ENCODE measurements around the gene DBT. TPM values are rescaled to one million over a fixed set of nuclear protein-coding genes. Genes with fewer than 3 reads are reported as not detected.
"Not testable (repeated sequence)": the region's sequence is repeated elsewhere in the genome, so short reads cannot be mapped to it uniquely, and the experiment has no call there.

The DBT gene
- total RNA-seq, 1 donor: 2.2 TPM

DNA sequence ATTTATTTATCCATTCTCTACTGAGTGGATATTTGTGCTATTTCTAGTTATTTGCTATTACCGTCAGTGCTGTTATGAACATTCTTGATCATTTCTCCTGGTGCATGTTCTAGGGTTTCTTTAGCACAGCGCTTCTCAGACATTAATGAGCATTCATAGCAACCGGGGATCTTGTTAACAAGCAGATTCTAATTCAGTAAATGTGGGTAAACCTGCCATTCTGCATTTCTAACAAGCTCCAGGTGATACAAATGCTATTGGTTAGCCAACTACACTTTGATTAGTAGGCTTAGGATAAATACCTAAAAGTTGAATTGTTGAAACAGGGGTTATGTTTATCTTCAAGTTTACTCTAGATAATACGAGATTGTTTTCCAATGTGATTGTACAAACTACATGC lies 3.3 kb upstream of the DBT start:
- DNase-seq (ENCODE audit: low read depth in 2 of 3, low spot score in 2 of 3): no peak

DNA sequence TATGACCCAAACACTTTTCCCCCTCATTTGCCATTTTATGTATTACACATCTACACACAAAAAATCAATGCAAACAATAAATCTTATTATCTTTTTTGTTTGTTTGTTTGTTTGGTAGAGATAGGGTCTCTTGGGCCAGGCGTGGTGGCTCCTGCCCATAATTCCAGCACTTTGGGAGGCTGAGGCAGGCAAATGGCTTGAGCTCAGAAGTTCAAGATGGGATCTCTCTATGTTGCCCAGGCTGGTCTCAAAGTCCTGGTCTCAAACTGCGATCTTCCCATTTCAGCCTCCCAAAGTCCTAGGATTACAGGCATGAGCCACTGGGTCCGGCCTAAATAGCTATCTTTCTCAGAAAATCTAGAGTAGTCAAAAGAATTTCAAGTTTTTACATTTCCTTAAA lies 1.2 kb upstream of the DBT start:
- DNase-seq (ENCODE audit: low read depth in 2 of 3, low spot score in 2 of 3): no peak

- DNase-seq (ENCODE audit: low read depth in 2 of 3, low spot score in 2 of 3): no peak
Measured at GRCh38 chr1:100250264-100250663, 630 bp upstream of the DBT start.

- DNase-seq (ENCODE audit: low read depth in 2 of 3, low spot score in 2 of 3): no peak
Measured at GRCh38 chr1:100249155-100249536, 488 bp downstream of the DBT start.

GRCh38 chr1:100246738-100247137 lies 2.9 kb downstream of the DBT start:
- DNase-seq (ENCODE audit: low read depth in 2 of 3, low spot score in 2 of 3): no peak

DNA sequence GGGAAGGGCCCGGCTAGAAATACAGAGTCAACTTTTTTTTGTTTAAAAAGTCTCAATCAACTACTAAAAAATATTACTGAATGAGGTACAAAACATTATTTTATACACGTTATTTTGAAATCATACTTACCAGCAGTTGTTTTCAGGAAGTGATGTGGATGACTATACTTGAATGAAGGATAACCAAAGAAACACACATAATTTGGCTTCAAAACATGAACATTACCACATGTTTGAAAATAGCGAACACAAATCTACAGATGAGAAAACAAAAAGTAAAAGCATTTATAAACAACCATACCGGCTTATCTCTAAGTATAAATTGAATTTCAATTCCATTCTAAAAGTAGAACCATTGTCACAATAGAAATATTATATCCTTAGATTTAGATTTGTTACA lies 9.0 kb downstream of the DBT start:
- DNase-seq (ENCODE audit: low read depth in 2 of 3, low spot score in 2 of 3): no peak

DNA sequence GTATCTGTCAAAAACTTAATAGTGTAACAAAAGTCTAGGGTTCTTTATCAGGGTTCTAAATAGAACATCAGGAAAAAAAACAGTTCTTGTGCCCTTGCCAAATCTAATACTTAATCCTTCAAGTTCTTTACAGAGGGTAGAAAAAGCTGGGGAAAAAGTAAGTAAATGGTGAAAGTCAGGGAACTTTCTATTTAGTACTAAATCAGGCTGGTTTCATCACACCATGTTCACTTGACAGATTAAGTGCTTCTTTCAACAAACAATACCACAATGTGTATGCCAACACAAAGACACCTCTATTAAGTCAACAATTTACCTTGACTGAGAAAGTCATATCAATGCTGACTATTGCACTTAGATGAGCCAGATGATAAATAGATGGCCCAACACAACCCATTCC lies 9.7 kb downstream of the DBT start:
- no peak for DNase-seq (ENCODE audit: low read depth in 2 of 3, low spot score in 2 of 3)

DNA sequence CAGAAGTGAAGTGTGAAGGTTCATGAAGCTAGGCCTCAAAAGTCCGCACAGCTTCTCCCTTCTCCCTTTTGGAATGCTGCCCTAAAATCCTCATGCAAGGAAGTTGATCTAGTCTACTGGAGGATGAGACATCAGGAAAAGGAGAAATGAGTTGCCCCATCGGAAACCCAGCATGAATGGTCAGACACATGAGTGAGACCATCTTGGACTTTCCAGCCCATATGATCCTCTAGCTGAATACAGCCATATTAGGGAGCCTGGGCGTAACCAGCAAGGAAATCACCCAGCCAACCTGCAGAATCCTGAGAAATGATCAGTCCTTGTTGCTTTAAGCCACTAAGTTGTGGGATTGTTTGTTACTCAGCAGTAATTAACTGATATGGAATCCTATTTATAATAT lies 12.5 kb downstream of the DBT start:
- no peak for DNase-seq (ENCODE audit: low read depth in 2 of 3, low spot score in 2 of 3)

DNA sequence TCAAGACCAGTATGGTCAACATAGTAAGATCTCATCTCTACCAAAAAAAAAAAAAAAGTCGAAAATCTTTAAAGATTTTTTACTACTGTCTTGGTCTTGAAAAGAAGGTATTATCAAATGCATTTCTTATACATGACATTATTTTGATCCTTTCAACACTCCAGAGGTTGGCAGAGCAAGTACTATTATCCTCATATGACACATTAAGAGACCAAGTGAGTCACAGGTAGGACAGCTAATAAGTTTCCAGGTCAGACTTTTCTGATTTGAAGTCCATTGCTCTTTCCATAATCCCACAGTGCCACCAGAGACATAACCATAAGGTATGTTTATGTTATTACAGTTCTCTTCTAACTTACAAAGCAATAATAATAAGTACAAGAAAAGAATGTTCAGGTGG lies 15.2 kb downstream of the DBT start:
- DNase-seq (ENCODE audit: low read depth in 2 of 3, low spot score in 2 of 3): no peak

DNA sequence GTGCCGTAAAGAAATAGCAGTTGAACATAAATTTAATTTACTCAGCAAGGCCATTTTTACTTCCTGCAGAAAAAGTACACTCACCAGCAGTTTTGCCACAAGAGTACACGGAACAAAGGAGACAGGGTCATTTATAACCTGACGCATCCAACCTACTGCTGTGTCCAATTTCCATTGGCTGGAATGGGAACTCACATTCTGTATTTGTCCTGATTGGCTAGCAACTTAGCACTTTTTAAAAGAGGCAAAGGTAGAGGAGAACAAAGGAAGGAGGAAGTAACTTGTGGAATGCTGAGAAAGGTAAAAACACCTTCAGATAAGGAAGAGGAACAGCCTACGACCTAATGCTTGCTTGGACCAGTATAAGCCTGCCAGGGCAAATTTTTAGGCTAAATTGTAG lies 16.1 kb downstream of the DBT start:
- DNase-seq (ENCODE audit: low read depth in 2 of 3, low spot score in 2 of 3): not testable (repeated sequence)

DNA sequence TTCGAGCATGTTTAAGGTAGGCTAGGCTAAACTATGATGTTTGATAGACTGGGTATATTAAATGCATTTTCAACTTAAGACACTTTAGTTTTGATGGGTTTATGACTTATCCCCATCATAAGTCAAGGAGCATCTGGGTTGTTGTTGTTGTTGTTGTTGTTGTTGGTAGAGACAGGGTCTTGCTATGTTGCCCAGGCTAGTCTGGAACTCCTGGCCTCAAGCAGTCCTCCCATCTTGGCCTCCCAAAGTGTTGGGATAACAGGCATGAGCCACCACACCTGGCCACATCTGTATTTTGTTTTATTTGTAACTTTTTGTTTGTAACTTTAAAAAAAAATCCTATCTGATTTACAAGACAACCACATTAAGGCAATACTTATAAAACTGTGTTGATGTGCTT lies 17.5 kb downstream of the DBT start:
- no peak for DNase-seq (ENCODE audit: low read depth in 2 of 3, low spot score in 2 of 3)

DNA sequence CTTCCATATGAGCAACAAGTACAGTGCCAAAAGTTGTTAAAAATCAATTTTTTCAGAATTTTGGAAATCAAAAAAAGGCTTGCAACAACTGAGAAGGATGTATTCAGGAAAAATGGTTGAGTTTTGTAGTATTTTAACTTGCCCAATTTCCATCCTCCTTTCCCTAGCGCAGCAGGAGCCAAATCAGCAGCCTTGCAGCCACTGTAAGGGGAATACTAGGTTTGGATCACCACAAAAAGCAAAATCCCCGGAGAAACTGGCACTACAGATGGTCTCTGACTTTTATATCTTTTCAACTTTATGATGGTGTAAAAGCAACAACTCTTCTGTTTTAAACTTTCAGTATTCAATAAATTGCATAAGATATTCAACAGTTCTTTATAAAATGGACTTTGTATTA lies 17.9 kb downstream of the DBT start:
- no peak for DNase-seq (ENCODE audit: low read depth in 2 of 3, low spot score in 2 of 3)

DNA sequence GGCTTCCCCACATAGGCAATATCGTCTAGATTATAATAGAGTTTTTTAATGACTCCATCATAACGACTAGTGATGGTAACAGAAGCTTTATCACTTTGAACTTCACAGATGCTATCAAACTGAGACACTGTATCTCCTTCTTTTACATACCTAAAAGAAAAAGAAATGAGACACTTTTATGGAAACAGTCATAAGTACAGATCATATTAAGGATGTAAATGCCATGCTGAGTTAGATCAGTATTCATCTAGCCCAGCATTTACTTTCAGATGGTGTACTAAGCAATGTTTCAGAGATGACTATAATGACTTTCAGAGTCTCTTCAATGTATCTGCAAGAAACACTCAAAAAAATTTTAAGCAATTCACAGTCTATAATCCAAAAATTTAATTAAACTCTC lies 18.9 kb downstream of the DBT start:
- no peak for DNase-seq (ENCODE audit: low read depth in 2 of 3, low spot score in 2 of 3)

GRCh38 chr1:100229681-100230443 lies 19.8 kb downstream of the DBT start:
- no peak for DNase-seq (ENCODE audit: low read depth in 2 of 3, low spot score in 2 of 3)

DNA sequence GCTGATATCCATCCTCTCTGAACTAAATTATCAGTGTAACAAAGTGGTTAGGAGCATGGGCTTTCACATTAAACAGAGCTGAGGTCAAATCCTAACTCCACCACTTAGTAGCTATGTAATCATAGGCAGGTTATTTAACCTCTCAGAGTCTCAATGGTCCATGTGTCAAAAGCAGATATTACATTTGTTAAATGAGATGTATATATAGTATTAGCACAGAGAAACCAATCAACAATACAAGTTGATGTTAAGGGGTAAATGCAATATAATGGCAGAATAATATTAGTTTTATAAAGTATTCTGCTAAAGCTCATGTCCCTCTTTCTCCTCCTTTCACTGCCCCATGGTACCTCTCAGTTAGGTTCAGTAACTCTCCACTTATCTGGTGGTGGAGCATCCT lies 27.2 kb downstream of the DBT start:
- no peak for DNase-seq (ENCODE audit: low read depth in 2 of 3, low spot score in 2 of 3)

GRCh38 chr1:100219883-100220282 lies 29.8 kb downstream of the DBT start:
- DNase-seq (ENCODE audit: low read depth in 2 of 3, low spot score in 2 of 3): no peak

GRCh38 chr1:100219457-100219856 lies 30.2 kb downstream of the DBT start:
- no peak for DNase-seq (ENCODE audit: low read depth in 2 of 3, low spot score in 2 of 3)

DNA sequence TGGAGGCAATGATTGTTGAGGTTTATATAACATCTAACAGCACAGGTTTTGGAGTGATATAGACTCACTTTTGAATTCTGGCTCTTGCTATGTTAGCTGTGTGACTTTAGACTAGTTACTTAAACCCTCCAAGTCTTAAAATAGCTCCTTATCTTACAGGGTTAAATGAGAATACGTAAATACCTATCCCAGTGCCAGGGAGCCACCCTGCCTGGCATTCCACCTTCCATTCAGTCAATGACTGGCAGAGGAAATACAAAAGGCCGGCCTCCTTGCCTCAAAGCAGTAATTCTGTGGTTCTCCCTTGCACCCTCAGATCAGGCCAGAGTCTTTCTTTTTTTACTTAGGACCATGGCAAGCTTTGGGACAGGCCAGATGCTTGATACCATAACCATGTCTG lies 31.8 kb downstream of the DBT start:
- DNase-seq (ENCODE audit: low read depth in 2 of 3, low spot score in 2 of 3): no peak

DNA sequence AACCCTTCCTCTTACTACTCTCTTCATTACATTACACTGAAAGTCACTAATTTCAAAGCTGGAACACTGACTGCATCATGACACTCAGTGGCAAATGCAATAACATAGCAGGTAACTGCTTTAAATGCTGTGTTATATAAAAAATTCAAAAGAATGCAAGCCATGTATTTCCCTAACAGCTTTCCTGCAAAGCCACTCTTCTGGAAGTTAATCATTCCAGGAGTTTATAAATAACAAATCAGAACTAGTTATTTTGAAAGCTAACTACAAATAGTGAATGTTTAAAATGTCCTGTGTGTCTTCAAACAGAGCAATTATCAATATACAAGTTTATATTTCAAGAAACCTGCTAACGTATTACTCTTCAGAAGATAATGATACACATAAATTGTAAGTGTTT lies 34.5 kb downstream of the DBT start:
- no peak for DNase-seq (ENCODE audit: low read depth in 2 of 3, low spot score in 2 of 3)

GRCh38 chr1:100213141-100213540 lies 36.5 kb downstream of the DBT start:
- DNase-seq (ENCODE audit: low read depth in 2 of 3, low spot score in 2 of 3): no peak

- no peak for DNase-seq (ENCODE audit: low read depth in 2 of 3, low spot score in 2 of 3)
Measured at GRCh38 chr1:100206301-100206700, 43.3 kb downstream of the DBT start.

GRCh38 chr1:100205593-100205992 lies 44.0 kb downstream of the DBT start:
- not testable (repeated sequence) for DNase-seq (ENCODE audit: low read depth in 2 of 3, low spot score in 2 of 3)

DNA sequence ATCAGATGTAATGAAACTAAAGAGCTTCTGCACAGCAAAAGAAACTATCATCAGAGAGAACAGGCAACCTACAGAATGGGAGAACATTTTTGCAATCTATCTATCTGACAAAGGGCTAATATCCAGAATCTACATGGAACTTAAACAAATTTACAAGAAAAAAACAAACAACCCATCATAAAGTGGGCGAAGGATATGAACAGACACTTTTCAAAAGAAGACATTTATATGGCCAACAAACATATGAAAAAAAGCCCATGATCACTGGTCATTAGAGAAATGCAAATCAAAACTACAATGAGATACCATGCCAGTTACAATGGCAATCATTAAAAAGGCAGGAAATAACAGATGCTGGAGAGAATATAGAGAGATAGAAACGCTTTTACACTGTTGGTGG lies 44.5 kb downstream of the DBT start:
- DNase-seq (ENCODE audit: low read depth in 2 of 3, low spot score in 2 of 3): not testable (repeated sequence)

Measured in hematopoietic multipotent progenitor cell (in vitro differentiated cells).